MM.1S (cell line): Measurements from ENCODE around the gene LMNA.

Source experiments
- DNase-seq: peaks from one replicate; pipeline ENCODE4 v3.0.0-alpha.2; 2015
- H2AFZ ChIP-seq: fragments of 300-600 bp; sonication (generic); 2 replicates; pipeline ENCODE4 v1.6.0; 2016; ENCODE audit warnings: antibody characterized with exemption, low read length
- H3F3A ChIP-seq: fragments of 300-600 bp; sonication (generic); 2 replicates; pipeline ENCODE4 v1.6.1; 2016; ENCODE audit warnings: mild to moderate bottlenecking, antibody characterized with exemption, low read length, moderate library complexity, mixed read lengths; ENCODE audit not compliant: insufficient read depth
- H3K27ac ChIP-seq: fragments of 300-600 bp; sonication (generic); 2 replicates; pipeline ENCODE4 v1.5.1; 2016; ENCODE audit warnings: mild to moderate bottlenecking, low read length
- H3K27me3 ChIP-seq: fragments of 300-600 bp; sonication (generic); replicated peaks from 2 replicates; pipeline ENCODE4 v1.6.0; 2016; ENCODE audit warnings: low read length; ENCODE audit not compliant: insufficient read depth
- H3K36me3 ChIP-seq: fragments of 300-600 bp; sonication (generic); replicated peaks from 2 replicates; pipeline ENCODE4 v1.6.1; 2016; ENCODE audit warnings: mild to moderate bottlenecking, low read length, mixed read lengths; ENCODE audit not compliant: insufficient read depth
- H3K4me1 ChIP-seq: fragments of 300-600 bp; sonication (generic); 2 replicates; pipeline ENCODE4 v1.6.1; 2016; ENCODE audit warnings: low read length, mixed read lengths
- H3K4me2 ChIP-seq: fragments of 300-600 bp; sonication (generic); 2 replicates; pipeline ENCODE4 v1.6.0; 2016; ENCODE audit warnings: low read depth, low read length
- H3K4me3 ChIP-seq: fragments of 300-600 bp; sonication (generic); 2 replicates; pipeline ENCODE4 v1.5.1; 2016; ENCODE audit warnings: low read length, mixed read lengths
- H3K79me2 ChIP-seq: fragments of 300-600 bp; sonication (generic); 2 replicates; pipeline ENCODE4 v1.6.1; 2016; ENCODE audit warnings: mixed run types, low read length, mixed read lengths
- H3K9ac ChIP-seq: fragments of 300-600 bp; sonication (generic); 2 replicates; pipeline ENCODE4 v1.6.1; 2016; ENCODE audit warnings: low read length, mixed read lengths
- H3K9me2 ChIP-seq: fragments of 300-600 bp; sonication (generic); replicated peaks from 2 replicates; pipeline ENCODE4 v1.6.1; 2016; ENCODE audit warnings: mild to moderate bottlenecking, low read length, mixed read lengths; ENCODE audit not compliant: insufficient read depth
- H3K9me3 ChIP-seq: fragments of 300-600 bp; sonication (generic); replicated peaks from 2 replicates; pipeline ENCODE4 v1.6.1; 2016; ENCODE audit warnings: mild to moderate bottlenecking, low read length, mixed read lengths; ENCODE audit not compliant: insufficient read depth
- H4K20me1 ChIP-seq: fragments of 300-600 bp; sonication (generic); 2 replicates; pipeline ENCODE4 v1.6.1; 2016; ENCODE audit warnings: mild to moderate bottlenecking, low read length, moderate library complexity, mixed read lengths; ENCODE audit not compliant: insufficient read depth
- CTCF ChIP-seq: fragments of 300-600 bp; sonication (generic); IDR thresholded peaks from 2 replicates; pipeline ENCODE4 v1.5.1; 2016; ENCODE audit warnings: antibody characterized with exemption, low read length, mixed read lengths
- EZH2 ChIP-seq: fragments of 300-600 bp; sonication (generic); optimal IDR thresholded peaks from 2 replicates; pipeline ENCODE3; 2017; ENCODE audit warnings: low read depth, mild to moderate bottlenecking, antibody characterized with exemption, low read length, mixed read lengths
- EZH2phosphoT487 ChIP-seq: fragments of 300-600 bp; sonication (generic); IDR thresholded peaks from 2 replicates; pipeline ENCODE4 v1.6.1; 2018; ENCODE audit warnings: antibody characterized with exemption, low read length

LMNA gene

GRCh38 chr1:156080241-156080862 is 34.2 kb upstream of the LMNA start:
- no peak for TF ChIP-seq CTCF
- no peak for TF ChIP-seq EZH2
- TF ChIP-seq EZH2phosphoT487, result no peak
- Histone ChIP-seq H3K4me2 (no peak overlapping the region), H4K20me1 (no peaks in the 10 kb centered on the region), H3K36me3 (no peaks in the 10 kb centered on the region), H3K27me3 (peaks cover 56% of the 10 kb centered on the region), H3K9me3 (no peaks in the 10 kb centered on the region), H3K79me2 (no peaks in the 10 kb centered on the region), H3K9ac (no peak overlapping the region), H3K27ac (no peak overlapping the region), H3K4me1 (peaks cover 5% of the 10 kb centered on the region), H3K4me3 (no peak overlapping the region), H3F3A (no peaks in the 10 kb centered on the region), H2AFZ (no peak overlapping the region), H3K9me2 (no peaks in the 10 kb centered on the region)
- DNase-seq, result no peak

- H3K36me3 ChIP-seq, result no peaks in the 10 kb centered on the region
- no peak for DNase-seq
- H3K9me3 ChIP-seq, result no peaks in the 10 kb centered on the region
- no peaks in the 10 kb centered on the region for H3F3A ChIP-seq
- TF ChIP-seq CTCF, result no peak
- no peak for TF ChIP-seq EZH2phosphoT487
- TF ChIP-seq EZH2, result no peak
- H3K4me3 ChIP-seq, result no peak overlapping the region
- H3K9me2 ChIP-seq, result no peaks in the 10 kb centered on the region
- H3K79me2 ChIP-seq, result no peaks in the 10 kb centered on the region
- no peak overlapping the region for H3K9ac ChIP-seq
- no peaks in the 10 kb centered on the region for H4K20me1 ChIP-seq
- no peak overlapping the region for H2AFZ ChIP-seq
- H3K4me2 ChIP-seq, result no peak overlapping the region
- no peak overlapping the region for H3K27ac ChIP-seq
- H3K4me1 ChIP-seq, result peaks cover 5% of the 10 kb centered on the region
- peaks cover 54% of the 10 kb centered on the region for H3K27me3 ChIP-seq
Measured at GRCh38 chr1:156080863-156081179, 33.7 kb upstream of the LMNA start.

- no peaks in the 10 kb centered on the region for H3K9me2 ChIP-seq
- no peaks in the 10 kb centered on the region for H3K36me3 ChIP-seq
- H3K27ac ChIP-seq, result no peak overlapping the region
- H3K79me2 ChIP-seq, result no peaks in the 10 kb centered on the region
- no peaks in the 10 kb centered on the region for H3F3A ChIP-seq
- no peaks in the 10 kb centered on the region for H3K9me3 ChIP-seq
- peaks cover 54% of the 10 kb centered on the region for H3K27me3 ChIP-seq
- peak overlapping the region; percentile 90 for H3K4me3 ChIP-seq
- no peak for TF ChIP-seq CTCF
- no peak for TF ChIP-seq EZH2
- no peak for TF ChIP-seq EZH2phosphoT487
- DNase-seq, result no peak
- peak overlapping the region; percentile 99 for H3K4me2 ChIP-seq
- H3K9ac ChIP-seq, result no peak overlapping the region
- no peaks in the 10 kb centered on the region for H4K20me1 ChIP-seq
- H2AFZ ChIP-seq, result 0 out of 2 replicates have a peak overlapping the region, but pooled peaks have one; percentile 98
- peaks cover 5% of the 10 kb centered on the region for H3K4me1 ChIP-seq
Measured at GRCh38 chr1:156081180-156081916, 33.2 kb upstream of the LMNA start.
